MM.1S (cell line): Measurements from ENCODE around the gene MARCHF6.

Experiments
- EZH2 ChIP-seq: fragments of 300-600 bp; sonication (generic); optimal IDR thresholded peaks from 2 replicates; pipeline ENCODE3; 2017; ENCODE audit warnings: low read depth, mild to moderate bottlenecking, antibody characterized with exemption, low read length, mixed read lengths
- EZH2phosphoT487 ChIP-seq: fragments of 300-600 bp; sonication (generic); IDR thresholded peaks from 2 replicates; pipeline ENCODE4 v1.6.1; 2018; ENCODE audit warnings: antibody characterized with exemption, low read length
- TF ChIP-seq, protein P1 (sequence below): fragments of 300-600 bp; sonication (generic); IDR thresholded peaks from 2 replicates; pipeline ENCODE4 v1.5.1; 2016; ENCODE audit warnings: antibody characterized with exemption, low read length, mixed read lengths

DNA sequence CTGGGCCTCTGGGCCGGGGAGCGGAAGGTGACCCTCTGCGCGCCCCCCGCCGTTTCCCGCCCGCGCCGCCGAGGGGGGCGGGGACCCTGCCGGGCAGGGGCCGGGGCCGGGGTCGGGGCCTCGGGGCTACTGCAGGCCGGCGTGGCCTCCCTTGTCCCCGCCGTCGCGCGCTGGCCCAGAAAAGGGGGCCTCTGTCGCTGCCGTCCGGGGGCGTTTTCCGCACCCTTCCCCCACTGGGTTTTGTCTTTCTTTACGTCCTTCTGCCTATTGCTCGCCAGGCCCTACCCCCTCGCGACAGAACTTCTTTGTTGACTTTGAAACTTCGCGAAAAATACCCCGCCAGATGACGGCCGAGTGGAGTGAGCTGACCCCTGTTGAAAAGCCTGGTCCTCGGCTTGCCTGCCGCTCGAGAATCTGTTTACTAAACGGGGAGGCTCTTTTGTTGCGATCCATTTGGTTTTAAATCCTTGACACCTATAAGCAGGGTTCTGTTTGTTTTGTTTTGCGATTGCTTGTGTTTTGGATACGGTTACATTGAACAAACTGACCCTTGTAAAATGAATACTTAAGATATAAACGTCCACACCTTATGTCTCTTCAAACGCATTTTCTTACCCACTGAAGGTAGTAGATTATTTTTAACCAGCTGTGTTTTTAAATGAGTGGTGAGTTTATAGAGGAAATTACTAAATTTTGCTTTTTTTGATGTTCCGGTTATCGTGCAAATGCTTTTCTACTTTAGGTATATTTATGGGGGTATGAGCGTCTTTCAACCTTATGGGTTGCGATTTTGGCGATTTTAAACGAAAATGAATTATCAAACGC is 765 bp downstream of the MARCHF6 start:
- TF ChIP-seq EZH2 (no peak), EZH2phosphoT487 (no peak)
- TF ChIP-seq, protein P1, sequence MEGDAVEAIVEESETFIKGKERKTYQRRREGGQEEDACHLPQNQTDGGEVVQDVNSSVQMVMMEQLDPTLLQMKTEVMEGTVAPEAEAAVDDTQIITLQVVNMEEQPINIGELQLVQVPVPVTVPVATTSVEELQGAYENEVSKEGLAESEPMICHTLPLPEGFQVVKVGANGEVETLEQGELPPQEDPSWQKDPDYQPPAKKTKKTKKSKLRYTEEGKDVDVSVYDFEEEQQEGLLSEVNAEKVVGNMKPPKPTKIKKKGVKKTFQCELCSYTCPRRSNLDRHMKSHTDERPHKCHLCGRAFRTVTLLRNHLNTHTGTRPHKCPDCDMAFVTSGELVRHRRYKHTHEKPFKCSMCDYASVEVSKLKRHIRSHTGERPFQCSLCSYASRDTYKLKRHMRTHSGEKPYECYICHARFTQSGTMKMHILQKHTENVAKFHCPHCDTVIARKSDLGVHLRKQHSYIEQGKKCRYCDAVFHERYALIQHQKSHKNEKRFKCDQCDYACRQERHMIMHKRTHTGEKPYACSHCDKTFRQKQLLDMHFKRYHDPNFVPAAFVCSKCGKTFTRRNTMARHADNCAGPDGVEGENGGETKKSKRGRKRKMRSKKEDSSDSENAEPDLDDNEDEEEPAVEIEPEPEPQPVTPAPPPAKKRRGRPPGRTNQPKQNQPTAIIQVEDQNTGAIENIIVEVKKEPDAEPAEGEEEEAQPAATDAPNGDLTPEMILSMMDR = no peak
